ENCODE results near the gene SLC25A47. TPM values are rescaled to one million over a fixed set of nuclear protein-coding genes. Genes with fewer than 3 reads are reported as not detected.
"Not testable (repeated sequence)": the region's sequence is repeated elsewhere in the genome, so short reads cannot be mapped to it uniquely, and the experiment has no call there.

The SLC25A47 gene, protein sequence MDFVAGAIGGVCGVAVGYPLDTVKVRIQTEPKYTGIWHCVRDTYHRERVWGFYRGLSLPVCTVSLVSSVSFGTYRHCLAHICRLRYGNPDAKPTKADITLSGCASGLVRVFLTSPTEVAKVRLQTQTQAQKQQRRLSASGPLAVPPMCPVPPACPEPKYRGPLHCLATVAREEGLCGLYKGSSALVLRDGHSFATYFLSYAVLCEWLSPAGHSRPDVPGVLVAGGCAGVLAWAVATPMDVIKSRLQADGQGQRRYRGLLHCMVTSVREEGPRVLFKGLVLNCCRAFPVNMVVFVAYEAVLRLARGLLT
- total RNA-seq = not detected

DNA sequence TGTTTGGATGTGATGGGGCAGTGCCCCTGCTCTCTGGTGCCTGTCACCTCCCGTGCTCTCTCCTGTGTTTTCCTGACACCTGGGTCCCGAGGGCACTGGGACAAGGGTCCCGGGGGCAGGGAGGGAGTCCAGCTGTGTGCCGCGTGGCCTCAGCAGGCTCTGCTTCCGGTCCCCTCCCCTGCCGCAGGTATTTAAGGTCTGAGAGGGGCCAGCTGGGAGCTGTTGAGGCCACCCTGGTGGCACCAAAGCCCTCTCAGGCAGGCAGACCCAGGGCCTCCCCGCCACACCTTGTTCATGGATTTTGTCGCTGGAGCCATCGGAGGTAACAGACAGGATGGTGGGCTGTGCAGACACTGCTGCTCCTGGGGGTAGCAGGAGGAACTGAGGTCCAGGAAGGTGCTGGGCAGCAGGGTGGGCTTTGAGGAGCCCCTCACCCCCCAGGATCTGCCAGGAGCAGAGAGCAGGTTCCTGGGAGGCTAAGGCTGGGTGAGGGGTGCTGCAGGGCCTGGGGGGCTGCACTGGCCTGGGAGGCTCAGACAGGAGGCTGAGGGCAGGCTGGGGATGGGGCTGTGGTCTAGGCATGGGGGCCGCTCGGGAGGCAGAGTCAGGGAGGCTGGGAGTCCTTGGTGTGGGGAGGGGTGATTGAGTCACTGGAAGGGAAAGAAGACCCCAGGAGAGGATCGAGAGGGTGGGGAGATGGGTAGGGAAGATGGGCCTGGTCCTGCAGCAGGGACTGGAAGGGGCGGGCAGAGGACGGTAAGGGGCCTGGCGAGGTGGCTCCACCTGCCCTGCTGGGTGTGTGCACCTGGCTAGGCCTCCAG, at the start of gene SLC25A47:
SLC25A47 (plus strand) TSS at position 219 of the 821 bp plus-strand sequence; CDS start at position 295, 76 bp downstream.
- intact Hi-C loops (cut with DNase I) = no loop called here
- no peak for DNase-seq (ENCODE audit: low spot score)
- no peak for ATAC-seq

- DNase-seq (ENCODE audit: low spot score) (no peak), ATAC-seq (no peak)
- intact Hi-C loops (cut with DNase I) = no loop called here
Observed at GRCh38 chr14:100274250-100274649, 48.9 kb upstream of the SLC25A47 start.

- no peak for ATAC-seq
- intact Hi-C loops (cut with DNase I) = no loop called here
- no peak for DNase-seq (ENCODE audit: low spot score)
Observed at GRCh38 chr14:100275214-100275613, 47.9 kb upstream of the SLC25A47 start.

DNA sequence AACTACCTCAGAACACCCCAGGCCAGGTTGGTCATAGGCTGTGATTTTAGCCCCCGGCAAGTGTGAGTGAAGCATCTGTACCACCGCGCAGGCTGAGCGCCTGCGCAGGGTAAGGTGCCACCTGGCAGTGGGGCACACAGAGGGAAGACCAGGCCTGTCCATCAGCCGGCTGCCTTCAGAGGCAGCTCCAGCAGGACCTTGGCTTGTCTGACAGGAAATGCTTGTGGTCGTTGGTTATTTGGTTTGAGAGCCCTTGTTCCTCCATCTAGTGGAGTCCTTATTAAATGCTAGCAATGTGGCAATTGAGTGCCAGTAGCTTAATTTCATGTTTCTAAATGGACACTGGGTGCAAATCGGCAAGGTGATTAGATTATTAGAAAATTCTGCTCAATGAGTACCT, 44.4 kb upstream of the SLC25A47 start:
- intact Hi-C loops (cut with DNase I) = no loop called here
- ATAC-seq = no peak
- DNase-seq (ENCODE audit: low spot score) = no peak

DNA sequence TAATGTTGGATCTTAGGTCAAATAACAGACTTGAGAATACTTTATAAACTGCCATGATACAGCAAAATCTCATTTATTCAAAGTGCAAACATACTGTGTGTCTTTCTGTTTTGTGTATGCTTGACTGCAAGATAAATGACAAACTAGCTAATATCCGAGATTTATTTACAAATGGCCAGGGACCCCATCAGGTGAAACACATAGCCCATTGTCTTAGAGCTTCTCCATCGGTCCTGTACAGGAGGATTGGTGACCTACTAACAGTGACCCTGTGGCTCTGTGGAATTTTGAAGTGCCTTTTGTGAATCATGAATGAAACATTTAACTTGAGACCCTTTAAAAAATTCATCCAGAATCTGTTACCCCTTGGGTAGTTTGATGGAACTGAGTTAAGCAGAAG, 44.0 kb upstream of the SLC25A47 start:
- DNase-seq (ENCODE audit: low spot score) = no peak
- no peak for ATAC-seq
- intact Hi-C loops (cut with DNase I) = no loop called here

- ATAC-seq (no peak), DNase-seq (ENCODE audit: low spot score) (no peak)
- intact Hi-C loops (cut with DNase I) = no loop called here
Observed at GRCh38 chr14:100279563-100279962, 43.6 kb upstream of the SLC25A47 start.

- DNase-seq (ENCODE audit: low spot score) (no peak), ATAC-seq (no peak)
- intact Hi-C loops (cut with DNase I) = no loop called here
Observed at GRCh38 chr14:100281286-100282082, 41.7 kb upstream of the SLC25A47 start.

DNA sequence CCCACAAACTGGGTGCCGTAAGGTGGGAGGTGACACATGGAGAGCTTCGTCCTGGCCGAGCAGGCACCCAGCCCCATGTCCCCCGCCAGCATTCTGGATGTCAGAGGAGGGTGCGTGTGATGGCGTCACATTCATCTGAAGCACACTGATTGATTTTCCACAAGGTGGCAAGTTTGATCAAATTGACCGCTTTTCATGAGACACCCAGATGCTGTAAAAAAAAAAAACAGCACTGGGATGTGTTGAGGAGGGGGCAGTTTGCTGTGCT, 41.1 kb upstream of the SLC25A47 start:
- DNase-seq (ENCODE audit: low spot score) (no peak), ATAC-seq (no peak)
- intact Hi-C loops (cut with DNase I) = no loop called here

GRCh38 chr14:100282766-100283419, 40.2 kb upstream of the SLC25A47 start:
- ATAC-seq (no peak), DNase-seq (ENCODE audit: low spot score) (no peak)
- intact Hi-C loops (cut with DNase I) = no loop called here

- ATAC-seq; intact Hi-C loops (cut with DNase I): not testable (repeated sequence)
Observed at GRCh38 chr14:100283436-100283835, 39.7 kb upstream of the SLC25A47 start.

DNA sequence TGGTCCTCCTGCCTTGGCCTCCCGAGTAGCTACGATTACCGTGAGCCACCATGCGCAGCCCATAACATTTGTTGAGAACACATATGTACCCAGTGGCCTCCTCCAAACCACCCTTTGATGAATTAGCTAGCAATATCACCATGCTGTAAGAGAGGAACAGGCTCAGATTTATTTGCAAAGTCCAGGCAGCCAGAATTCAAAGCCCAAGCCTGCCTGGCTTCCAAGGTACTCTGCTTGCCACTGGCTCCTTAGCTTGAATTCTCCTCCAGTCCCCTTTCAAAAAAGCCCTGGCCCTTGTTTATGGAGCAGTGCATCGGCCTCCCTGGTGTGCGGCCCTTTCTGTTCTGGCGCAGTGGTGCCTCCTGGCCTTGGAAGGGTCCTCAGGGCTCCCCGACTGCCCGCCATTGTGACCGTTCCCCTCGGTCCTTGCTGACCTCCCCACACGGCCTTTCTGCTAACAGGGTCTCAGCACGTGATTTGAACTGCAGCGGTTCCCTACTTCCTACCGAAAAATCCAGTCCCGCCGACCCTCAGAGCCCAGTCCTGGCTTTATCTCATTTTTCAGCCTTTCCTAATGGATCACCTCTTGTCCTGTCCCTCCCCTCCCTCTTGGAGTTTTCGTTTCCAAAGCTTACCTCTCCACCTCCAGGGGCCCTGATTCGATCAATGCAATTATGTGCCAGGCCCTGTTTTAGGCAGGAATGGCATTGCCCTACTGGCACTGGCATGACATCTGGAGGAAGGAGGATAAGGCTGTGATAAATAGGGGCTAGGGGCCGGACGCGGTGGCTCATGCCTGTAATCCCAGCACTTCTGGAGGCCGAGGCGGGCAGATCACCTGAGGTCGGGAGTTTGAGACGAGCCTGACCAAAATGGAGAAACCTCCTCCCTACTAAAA, 38.9 kb upstream of the SLC25A47 start:
- DNase-seq (ENCODE audit: low spot score) (no peak), ATAC-seq (no peak)
- intact Hi-C loops (cut with DNase I) = no loop called here

More at GRCh38 chr14:100283436-100283835, 39.7 kb upstream of the SLC25A47 start:
- not testable (repeated sequence) for DNase-seq (ENCODE audit: low spot score)

- ATAC-seq (peak; percentile 82), DNase-seq (ENCODE audit: low spot score) (peak; percentile 84)
- intact Hi-C loops (cut with DNase I) = loop anchor here (5.0 kb wide), 1 partner anchor 92 kb away; the partner anchor contains the start of gene WDR25
Observed at GRCh38 chr14:100285021-100285912, 37.9 kb upstream of the SLC25A47 start.

- ATAC-seq (no peak), DNase-seq (ENCODE audit: low spot score) (no peak)
- intact Hi-C loops (cut with DNase I) = loop anchor here (5.0 kb wide), 1 partner anchor 91 kb away; the partner anchor contains the start of gene WDR25
Observed at GRCh38 chr14:100285913-100286400, 37.2 kb upstream of the SLC25A47 start.

GRCh38 chr14:100286484-100287191, 36.5 kb upstream of the SLC25A47 start:
- intact Hi-C loops (cut with DNase I) = loop anchor here (5.0 kb wide), 1 partner anchor 91 kb away; the partner anchor contains the start of gene WDR25
- DNase-seq (ENCODE audit: low spot score) (no peak), ATAC-seq (no peak)

GRCh38 chr14:100287202-100287997, 35.7 kb upstream of the SLC25A47 start:
- DNase-seq (ENCODE audit: low spot score) = no peak
- intact Hi-C loops (cut with DNase I) = loop anchor here (5.0 kb wide), 1 partner anchor 90 kb away; the partner anchor contains the start of gene WDR25
- no peak for ATAC-seq

- not testable (repeated sequence) for ATAC-seq; DNase-seq (ENCODE audit: low spot score)
- intact Hi-C loops (cut with DNase I) = loop anchor here (5.0 kb wide), 1 partner anchor 89 kb away; the partner anchor contains the start of gene WDR25
Observed at GRCh38 chr14:100287998-100288295, 35.2 kb upstream of the SLC25A47 start.
